Epidermal melanocyte (primary cell): ENCODE results near the gene OR4D1.
"Not testable (repeated sequence)": the region's sequence is repeated elsewhere in the genome, so short reads cannot be mapped to it uniquely, and the experiment has no call there.

ENCODE experiments used
- DNase-seq: peaks from one replicate; pipeline ENCODE4 v3.0.0; 2011; ENCODE audit warnings: low spot score; ENCODE audit not compliant: insufficient read length

The OR4D1 gene

DNA sequence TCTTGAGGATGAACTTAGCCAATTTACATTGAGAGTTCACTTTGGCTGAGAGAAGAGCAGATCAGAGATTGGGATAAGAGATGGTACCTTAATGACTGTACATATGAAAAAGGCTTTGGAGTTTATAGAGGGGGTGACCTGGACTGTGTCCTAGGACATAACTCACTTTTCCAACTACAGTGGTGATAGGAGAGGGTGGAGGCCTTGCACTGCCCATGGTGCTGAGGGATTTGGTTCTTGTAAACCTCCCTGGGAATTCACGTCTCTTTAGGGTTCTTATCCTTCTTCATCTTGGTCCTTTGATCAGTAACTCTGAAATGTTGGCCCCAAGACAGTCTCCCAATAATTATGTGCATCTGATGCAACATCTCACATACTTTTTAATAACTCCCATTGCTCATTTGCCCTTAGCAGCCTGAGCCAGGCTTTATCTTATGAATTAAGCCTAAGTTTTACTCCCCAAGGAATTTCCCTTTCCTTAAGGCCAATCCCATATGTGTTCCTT, at the start of gene OR4D1:
OR4D1 (plus strand) TSS at position 455 of the 505 bp plus-strand sequence. CDS start 6,770 bp downstream, outside the sequence.
- no peak for DNase-seq

DNA sequence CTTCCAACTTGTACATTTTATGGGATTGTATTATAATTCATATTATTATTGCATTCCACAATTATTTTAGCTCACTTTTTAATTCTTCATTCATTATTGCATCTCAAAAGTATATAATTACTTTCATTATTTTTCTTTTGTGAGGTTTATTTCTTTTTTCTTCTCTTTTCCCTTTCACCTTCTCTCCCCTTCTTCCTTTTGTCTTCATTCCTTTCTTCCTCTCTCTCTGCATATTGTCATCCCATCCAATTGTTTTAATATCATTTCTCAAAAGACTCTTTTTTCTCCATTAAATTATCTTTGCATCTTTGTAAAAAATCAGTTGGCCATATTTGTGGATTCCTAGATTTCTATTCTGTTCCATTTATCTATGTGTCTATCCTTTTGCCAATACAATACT, 47.7 kb upstream of the OR4D1 start:
- no peak for DNase-seq

DNA sequence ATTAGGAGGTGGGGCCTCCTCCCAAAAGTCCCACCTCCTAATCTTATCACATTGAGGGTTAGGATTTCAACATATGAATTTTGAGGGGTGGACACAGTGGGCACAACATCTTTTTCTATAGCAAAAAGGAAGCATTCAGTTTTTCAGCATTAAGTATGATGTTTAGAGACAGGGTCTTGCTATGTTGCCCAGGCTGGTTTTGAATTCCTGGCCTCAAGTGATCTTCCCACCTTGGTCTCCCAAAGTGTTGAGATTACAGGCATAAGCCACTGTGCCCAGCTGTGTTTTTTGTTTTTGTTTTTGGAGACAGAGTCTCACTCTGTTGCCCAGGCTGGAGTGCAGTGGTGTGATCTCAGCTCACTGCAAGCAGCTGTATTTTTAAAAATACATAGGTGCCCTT, 46.3 kb upstream of the OR4D1 start:
- not testable (repeated sequence) for DNase-seq

DNA sequence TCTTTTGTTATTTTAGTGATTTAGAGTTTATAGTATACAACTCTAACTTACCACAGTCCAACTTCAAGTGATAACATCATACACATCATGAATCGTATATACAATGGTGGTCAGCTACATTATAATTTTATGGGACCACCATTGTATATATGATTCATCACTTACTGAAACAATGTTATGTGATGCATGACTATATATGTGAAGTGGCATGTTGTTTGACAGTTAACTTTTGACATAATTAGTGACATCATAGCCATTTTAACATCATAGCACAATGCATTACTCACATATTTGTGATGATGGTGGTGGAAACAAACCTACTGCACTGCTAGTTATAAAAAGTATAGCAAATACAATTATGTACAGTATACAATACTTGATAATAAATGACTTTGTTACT, 43.1 kb upstream of the OR4D1 start:
- no peak for DNase-seq

DNA sequence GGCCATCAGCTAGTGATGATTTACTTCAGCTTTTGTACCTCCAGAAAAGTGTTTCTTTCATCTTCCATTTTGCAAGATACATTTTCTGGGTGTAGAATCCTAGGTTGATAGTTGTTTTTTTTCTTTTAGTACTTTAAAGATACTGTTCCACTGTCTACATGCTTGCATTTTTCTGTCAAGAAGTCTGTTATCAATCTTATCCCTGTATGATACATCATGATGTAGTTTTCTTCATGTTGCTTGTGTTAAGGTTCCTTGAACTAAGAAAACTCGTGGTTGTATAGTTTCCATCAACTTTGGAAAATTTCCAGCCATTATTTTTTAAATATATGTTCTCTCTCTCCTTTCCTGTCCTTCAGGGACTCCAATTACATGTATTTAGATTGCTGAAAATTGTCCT, 40.9 kb upstream of the OR4D1 start:
- no peak for DNase-seq

DNA sequence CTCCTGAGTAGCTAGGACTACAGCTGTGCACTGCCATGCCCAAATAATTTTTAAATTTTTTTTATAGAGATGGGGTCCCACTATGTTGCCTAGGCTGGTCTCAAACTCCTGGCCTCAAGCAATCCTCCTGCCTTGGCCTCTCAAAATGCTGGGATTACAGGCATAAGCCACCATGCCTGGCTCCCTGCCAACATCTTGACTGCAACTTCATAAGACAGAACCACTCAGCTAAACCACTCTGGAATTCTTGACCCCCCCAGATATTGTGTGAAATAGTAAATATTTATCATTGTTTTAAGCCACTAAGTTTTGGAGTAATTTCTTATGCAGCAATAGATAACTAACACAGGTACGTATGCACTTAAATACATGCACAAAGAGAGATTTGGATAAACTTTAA, 39.0 kb upstream of the OR4D1 start:
- DNase-seq = no peak

DNA sequence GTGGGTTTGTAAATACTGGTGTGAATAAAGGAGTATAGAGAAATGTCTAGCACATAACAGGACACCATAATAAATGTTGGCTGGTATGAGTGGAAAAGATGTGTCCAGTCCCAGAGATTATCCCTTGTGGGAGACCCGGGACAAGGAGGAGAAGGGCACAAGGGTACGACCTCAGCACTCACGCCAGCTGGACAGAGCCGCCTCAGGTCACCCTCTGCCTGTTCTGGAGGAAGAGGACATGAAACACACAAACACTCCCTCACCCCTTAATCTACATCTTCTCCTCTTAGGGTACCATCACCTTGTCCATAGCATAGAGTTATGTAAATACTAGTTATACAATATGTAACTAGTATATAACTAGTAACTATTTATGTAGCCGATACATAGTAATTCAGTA, 38.2 kb upstream of the OR4D1 start:
- DNase-seq = no peak

DNA sequence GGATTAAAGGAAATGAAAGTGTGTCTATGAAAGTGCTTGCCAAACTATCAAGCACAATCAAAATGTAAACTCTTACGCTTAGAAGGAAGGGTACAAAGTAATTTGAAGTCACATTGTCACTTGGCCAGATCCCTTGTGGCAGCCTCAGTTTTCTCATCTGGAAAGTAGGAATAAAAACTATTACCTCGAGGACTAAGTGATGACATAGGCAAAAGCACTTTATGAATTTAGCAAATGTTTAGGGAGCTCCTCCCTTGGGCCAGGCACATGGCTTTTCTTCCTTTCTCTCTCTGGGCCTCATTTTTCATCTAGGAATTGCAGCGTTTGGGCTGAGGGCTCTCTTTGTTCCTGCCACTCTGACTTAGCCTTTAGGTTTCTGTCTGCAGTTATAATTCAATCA, 36.5 kb upstream of the OR4D1 start:
- DNase-seq = no peak

DNA sequence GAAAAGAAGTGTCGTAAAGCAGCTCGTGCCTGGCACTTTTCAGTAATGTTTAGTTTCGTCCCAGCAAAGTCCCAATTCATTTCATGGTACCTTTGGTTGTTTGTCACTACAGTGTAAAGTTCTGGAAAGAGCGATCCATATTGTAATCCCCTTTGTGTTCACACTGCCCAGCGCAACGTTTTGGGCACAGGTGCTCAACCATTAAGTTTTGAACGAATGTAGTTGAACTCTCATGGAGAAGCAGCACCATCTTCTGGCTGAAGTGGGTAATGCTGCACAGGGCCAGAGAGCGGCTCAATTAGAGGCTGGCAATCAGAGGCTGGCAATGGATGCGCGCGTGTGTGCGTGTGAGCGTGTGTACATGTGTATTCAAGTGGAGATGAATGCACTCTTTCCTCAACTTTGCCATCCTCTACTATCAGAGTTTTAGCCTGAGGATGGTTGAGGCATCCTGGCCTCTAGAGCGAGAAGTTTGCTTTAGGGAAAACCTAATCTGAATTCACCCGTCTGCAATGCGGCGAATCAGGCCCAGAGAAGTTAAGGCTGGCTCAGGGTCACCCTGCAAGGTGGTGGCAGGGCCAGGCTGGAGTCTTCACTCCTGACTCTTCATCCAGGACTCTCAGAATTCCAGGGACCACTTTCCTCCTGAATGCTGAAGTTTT, 35.1 kb upstream of the OR4D1 start:
- peak; percentile 40 for DNase-seq

DNA sequence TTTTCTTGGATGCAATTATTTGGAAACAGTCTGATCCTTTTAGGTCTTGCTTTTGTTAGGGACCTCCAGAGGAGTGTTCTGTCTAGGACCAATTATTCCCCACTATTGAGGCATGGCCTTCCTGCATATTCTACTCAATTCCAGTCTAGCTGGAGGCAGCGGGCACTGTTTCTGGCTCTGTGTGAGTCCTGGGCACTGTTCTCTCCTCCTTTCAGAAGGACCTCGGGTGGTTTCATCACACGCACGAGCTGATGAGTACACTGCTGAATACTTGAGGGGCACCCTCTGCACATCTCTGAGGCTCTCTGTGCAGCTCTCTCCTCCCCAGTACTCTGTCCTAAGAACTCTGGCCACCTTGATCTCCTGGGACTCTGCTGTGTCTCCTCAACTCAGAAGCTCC, 34.2 kb upstream of the OR4D1 start:
- no peak for DNase-seq

DNA sequence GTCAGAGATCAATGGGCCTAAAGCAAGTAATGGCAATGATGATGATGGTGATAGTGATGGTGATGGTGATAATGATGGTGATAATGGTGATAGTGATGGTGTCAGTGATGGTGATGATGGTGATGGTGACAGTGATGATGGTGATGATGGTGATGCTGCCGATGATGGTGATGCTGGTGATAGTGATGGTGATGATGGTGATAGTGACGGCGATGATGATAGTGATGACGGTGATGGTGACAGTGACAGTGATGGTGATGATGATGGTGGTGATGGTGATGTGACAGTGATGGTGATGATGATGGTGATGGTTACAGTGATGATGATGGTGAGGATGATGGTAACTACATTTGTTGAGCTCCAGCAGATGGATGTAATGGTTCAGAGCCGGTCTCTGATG, 30.8 kb upstream of the OR4D1 start:
- no peak for DNase-seq

DNA sequence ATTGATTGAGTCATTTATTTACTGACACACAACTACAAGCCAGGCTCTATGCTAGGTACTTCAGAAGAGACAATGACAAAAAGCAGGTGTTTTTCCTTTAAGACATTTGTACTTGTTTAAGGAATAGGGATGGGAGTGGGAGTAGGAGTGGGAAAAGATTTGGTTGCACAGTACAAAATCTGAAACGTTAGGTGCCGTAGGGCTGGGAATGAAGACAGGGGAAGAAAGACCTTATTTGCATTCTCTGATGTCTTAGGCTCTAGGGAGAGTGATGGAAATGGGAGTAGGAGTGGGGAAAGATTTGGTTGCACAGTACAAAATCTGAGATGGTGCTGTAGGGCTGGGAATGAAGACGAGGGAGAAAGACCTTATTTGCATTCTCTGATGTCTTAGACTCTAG, 28.7 kb upstream of the OR4D1 start:
- no peak for DNase-seq

DNA sequence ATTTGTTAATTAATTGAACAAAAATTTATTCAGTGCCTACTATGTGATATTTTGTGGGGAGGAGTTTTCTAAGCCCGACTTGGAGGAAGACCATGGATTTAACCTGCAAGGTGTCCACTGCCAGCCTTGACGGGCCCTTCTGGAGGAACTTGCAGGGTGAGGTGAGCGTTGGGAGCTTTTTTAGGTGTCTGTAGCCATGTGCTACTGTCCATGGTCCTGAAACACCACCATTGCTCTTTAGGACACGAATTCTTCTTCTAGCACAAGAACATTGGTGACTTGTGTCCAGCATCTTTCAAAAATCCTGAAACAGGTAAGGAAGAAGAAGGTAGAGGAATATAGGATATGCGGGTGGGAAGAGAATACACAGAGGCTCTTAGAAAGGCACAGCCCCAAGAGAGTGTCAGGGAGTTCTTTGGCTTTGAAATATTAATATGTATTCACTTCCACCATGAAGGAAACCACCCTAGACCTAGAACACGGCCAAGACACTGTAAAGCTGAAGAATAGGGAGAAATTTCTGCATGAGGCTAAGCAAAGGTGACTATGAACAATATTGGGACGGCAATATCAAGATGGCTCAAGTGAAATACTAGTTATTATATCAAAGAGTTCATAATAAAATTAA, 27.9 kb upstream of the OR4D1 start:
- DNase-seq = no peak

DNA sequence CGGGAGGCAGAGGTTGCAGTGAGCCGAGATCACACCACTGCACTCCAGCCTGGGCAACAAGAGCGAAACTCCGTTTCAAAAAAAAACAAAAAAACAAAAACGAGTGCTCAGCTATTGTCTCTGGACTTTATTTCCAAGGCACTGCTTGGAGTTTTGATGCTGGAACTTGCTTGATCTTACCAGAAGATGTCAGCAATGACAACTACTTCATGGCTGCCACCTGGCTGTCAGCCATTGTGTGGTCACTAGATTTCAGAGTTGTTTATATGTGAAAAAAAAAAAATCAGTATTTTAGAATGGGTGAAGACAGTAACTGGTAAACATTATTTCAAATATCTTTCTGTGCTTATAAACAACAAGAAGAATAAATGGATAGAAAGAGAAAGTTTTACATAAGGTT, 26.3 kb upstream of the OR4D1 start:
- DNase-seq = no peak

DNA sequence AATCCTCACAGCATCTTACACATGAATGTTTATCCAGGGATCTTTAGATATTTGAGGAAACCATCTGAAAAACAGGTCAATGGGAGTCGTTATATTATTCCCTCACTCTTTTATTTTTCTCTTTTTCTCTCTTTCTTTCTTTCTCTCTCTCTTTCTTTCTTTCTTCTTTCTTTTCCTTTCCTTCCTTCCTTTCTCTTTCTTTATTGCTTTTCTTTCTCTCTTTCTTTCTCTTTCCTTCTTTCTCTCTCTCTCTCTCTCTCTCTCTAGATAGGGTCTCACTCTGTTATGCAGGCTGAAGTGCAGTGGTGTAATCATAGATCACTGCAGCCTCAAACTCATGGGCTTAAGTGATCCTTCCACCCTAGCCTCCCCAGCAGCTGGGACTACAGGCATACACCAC, 20.3 kb upstream of the OR4D1 start:
- DNase-seq = no peak

DNA sequence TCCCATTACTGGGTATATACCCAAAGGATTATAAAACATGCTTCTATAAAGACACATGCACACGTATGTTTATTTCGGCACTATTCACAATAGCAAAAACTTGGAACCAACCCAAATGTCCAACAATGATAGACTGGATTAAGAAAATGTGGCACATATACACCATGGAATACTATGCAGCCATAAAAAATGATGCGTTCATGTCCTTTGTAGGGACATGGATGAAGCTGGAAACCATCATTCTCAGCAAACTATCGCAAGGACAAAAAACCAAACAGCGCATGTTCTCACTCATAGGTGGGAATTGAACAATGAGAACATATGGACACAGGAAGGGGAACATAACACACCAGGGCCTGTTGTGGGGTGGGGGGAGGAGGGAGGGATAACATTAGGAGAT, 15.5 kb upstream of the OR4D1 start:
- DNase-seq = not testable (repeated sequence)

DNA sequence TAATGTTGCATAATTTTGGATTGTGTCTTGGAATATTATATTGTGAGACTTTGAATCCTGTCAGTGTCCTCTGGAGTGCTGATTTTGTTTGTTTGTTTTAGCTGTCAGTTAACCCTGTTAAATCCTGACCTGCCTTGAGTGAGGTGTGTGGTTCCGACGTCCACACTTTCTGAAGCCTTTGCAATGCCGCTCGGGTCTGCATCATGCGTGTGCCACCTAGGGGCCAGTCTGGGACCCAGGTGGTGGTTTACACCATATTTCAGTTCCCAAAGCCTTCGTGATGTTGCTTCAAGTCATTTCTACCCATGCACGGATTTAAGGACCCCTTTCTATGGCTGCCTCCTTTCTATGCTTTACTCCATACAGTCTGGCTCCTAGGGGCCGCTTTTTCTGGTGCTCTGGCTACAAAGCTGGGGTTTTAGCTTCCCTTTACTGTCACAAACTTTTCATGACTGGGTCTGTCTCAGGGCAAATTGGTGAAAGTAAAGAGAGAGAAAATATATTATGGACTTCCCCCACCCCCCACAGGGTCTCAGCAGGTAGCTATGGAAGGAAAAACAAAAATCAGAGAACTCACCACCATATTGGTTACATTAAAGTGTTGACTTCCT, 11.4 kb upstream of the OR4D1 start:
- no peak for DNase-seq

DNA sequence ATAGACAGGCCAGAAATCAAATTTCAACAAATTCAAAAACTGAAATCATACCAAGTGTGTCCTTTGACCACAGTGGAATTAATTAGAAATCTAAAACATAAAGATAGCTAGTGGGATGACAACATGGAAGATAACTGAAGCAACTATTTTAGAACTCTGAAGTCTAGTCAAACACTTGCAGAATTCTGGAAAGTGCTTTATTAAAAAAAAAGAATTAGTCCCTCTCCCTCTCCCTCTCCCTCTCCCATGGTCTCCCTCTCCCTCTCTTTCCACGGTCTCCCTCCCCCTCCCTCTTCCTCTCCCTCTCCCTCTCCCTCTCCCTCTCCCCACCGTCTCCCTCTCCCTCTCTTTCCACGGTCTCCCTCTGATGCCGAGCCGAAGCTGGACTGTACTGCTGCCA, 6.7 kb upstream of the OR4D1 start:
- no peak for DNase-seq

DNA sequence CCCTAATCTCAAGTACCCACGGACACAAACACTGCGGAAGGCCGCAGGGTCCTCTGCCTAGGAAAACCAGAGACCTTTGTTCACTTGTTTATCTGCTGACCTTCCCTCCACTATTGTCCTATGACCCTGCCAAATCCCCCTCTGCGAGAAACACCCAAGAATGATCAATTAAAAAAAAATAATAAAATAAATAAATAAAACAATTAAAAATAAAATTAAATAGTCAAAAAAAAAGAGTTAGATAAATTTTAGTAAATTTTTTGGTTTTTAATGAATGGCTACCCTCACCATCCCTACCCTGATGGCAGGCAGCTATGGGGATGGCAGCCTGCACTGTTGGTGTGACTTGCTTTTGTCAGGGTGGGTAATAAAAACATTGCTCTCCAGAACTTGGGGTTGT, 4.8 kb upstream of the OR4D1 start:
- not testable (repeated sequence) for DNase-seq

DNA sequence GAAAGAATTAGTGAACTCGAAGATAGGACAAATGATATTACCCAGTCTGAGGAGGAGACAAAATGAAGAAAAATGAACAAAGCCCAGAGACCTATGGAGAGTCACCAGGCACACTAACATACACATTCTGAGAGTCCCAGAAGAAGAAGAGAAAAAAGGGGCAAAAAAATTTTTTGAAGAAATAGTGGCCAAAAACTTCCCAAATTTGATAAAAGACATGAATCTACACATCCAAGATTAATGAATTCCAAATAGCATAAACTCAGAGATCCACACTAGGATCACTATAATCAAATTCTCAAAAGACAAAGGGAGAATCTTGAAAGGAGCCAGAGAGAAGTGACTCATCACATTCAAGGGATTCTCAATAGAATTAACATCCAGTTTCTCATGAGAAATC, 3.4 kb upstream of the OR4D1 start:
- DNase-seq = no peak

DNA sequence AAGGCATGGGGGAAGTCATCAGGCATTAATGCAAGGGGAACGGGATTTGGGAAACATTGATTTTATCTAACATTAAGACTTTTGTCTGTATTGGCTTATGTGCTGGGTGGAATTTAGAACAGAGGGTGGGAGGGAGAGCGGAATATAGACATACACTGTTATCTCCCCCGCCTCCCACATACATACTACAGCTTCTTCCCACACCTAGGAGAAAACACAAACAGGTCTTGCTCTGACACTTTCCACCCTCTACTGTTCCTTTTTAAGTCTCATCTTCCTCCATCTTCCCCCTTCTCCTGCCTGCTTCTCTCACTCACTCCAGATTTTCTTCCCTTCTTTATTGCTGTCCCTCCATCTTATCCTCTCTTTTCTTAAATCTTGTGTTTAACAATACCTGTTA, 425 bp downstream of the OR4D1 start:
- no peak for DNase-seq

DNA sequence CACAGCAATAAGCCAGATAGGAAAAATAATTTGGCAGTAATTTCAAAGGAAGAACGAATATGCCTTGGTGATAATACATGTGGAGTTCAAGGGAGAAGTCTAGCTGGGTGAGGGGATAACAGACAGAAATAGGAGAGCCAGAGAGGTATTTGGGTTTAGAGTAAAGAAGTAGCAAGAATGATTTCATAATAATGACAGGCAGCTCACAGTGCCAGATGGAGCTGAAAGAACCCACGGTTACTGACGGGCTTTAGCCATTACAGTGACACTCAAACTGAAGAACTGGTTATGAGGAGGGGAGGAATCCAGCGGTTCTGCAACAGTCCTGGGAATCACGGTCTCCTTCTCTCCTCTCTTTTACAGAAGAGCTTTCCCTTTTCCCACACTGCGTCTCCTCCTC, 2.2 kb downstream of the OR4D1 start:
- no peak for DNase-seq

DNA sequence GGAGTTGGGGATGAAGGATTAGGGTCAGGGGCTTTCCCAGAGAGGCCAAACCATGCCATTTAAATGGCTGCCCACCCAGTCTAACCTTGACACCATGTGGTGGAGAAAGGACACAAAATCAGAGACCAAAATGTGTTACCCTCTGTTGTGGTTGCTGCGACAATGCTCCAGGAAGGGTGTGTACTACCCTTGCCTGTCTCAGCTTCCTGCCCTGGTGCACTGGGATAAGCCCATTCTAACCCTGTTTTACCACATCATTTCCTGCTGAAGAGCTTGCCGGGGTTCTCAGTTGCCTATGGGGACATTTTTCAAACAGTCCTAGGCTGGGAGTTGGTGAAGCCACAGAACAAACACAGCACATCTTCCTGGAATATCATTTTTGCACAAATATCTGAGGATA, 4.9 kb downstream of the OR4D1 start:
- no peak for DNase-seq
